Body of pancreas (tissue), 4 donors: ENCODE measurements around the gene CNKSR2.

Experiments used
- POLR2A ChIP-seq, 3 donors: fragments of 450-650 bp; IDR thresholded peaks; one replicate each; pipeline ENCODE4 v1.6.1; 2016; ENCODE audit warnings: antibody characterized with exemption in 3 of 3, mild to moderate bottlenecking in 2 of 3
- TF ChIP-seq, protein P1 (sequence below), 7 experiments: fragments of 450-650 bp in 4 of 7; fragments of 200-600 bp in 3 of 7; sonication (generic) in 3 of 7; IDR thresholded peaks; one replicate each; pipeline ENCODE4 v1.5.1; 2016 to 2019; ENCODE audit warnings: antibody characterized with exemption in 7 of 7

DNA sequence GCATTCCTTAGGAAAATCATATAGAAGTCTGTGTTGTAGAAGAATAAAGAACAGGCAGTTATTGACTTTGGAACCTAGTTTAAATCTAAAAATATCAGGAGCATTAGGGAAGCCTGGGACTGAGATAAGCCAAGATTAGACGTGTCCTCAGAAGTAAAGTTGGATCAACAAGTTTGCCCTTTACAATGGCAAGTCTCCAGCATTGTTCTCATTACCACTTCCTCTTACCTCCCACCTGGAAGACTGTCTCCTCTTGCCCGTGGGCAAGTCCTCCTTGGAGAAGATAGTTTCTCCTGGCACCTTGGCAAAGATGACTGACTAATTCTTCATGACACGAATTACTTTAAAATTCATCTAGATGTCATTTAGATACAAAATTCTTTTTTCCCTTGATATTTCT lies 37.8 kb downstream of the CNKSR2 start:
- TF ChIP-seq, protein P1, sequence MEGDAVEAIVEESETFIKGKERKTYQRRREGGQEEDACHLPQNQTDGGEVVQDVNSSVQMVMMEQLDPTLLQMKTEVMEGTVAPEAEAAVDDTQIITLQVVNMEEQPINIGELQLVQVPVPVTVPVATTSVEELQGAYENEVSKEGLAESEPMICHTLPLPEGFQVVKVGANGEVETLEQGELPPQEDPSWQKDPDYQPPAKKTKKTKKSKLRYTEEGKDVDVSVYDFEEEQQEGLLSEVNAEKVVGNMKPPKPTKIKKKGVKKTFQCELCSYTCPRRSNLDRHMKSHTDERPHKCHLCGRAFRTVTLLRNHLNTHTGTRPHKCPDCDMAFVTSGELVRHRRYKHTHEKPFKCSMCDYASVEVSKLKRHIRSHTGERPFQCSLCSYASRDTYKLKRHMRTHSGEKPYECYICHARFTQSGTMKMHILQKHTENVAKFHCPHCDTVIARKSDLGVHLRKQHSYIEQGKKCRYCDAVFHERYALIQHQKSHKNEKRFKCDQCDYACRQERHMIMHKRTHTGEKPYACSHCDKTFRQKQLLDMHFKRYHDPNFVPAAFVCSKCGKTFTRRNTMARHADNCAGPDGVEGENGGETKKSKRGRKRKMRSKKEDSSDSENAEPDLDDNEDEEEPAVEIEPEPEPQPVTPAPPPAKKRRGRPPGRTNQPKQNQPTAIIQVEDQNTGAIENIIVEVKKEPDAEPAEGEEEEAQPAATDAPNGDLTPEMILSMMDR (IDR thresholded peaks at IDR 0.05): no peak
- no peak for TF ChIP-seq POLR2A (IDR thresholded peaks at IDR 0.05)
